Spinal cord (tissue), 10 donors: Measurements from ENCODE around the gene DBNDD1. TPM values are rescaled to one million over a fixed set of nuclear protein-coding genes. Genes with fewer than 3 reads are reported as not detected.
"Not testable (repeated sequence)": the region's sequence is repeated elsewhere in the genome, so short reads cannot be mapped to it uniquely, and the experiment has no call there.

ENCODE experiments used
- DNase-seq, 6 donors: peaks; one replicate each; pipeline versions ENCODE4 v3.0.0 to v3.0.0-alpha.2; 2013 to 2015; ENCODE audit warnings: low spot score in 6 of 6, low read depth in 4 of 6
- H3K27ac ChIP-seq: one replicate; pipeline ENCODE4 v1.5.1; 2013; ENCODE audit warnings: low read depth, low read length, control low read depth
- H3K27me3 ChIP-seq: one replicate; pipeline ENCODE4 v1.6.1; 2013; ENCODE audit warnings: low read length; ENCODE audit not compliant: control insufficient read depth, insufficient read depth
- H3K36me3 ChIP-seq: one replicate; pipeline ENCODE4 v1.6.1; 2013; ENCODE audit warnings: low read length; ENCODE audit not compliant: control insufficient read depth, insufficient read depth
- H3K4me1 ChIP-seq: one replicate; pipeline ENCODE4 v1.6.1; 2013; ENCODE audit warnings: low read length; ENCODE audit not compliant: control insufficient read depth, insufficient read depth
- H3K4me3 ChIP-seq: one replicate; pipeline ENCODE4 v1.5.1; 2013; ENCODE audit warnings: low read depth, low read length, control low read depth
- H3K9me3 ChIP-seq: one replicate; pipeline ENCODE4 v1.6.1; 2013; ENCODE audit warnings: low read length; ENCODE audit not compliant: control insufficient read depth, insufficient read depth
- WGBS: methylation state at CpG from one replicate; pipeline ENCODE4 v1.1.5; 2013; ENCODE audit warnings: missing lambda C conversion rate; ENCODE audit not compliant: insufficient coverage; 5-methylcytosine and 5-hydroxymethylcytosine counted together
- polyA plus RNA-seq, 2 donors: library from polyadenylated mRNA; unstranded; fragments of 120-200 nt; gene quantifications; one replicate each; pipeline ENCODE4 v1.2.1, GENCODE V29; 2013; ENCODE audit not compliant: insufficient read length in 2 of 2
- total RNA-seq, 2 donors: library from RNA; depleted of rRNA in 1 of 2; stranded (reverse); fragments of 120-200 nt in 1 of 2; fragments of >200 nt in 1 of 2; gene quantifications; one replicate each; pipeline versions ENCODE4 v1.2.3 to v1.2.4, GENCODE V29; 2013 to 2014
- donor health status: healthy.

DBNDD1 gene
- total and polyA plus RNA-seq, 4 donors = 6.0 to 59.5 (median 29.8) TPM

GRCh38 chr16:90007015-90007414 lies 12.2 kb downstream of the DBNDD1 start:
- no peak for DNase-seq
- Histone ChIP-seq H3K4me3 (no peak overlapping the region), H3K27me3 (no peaks in the 10 kb centered on the region), H3K36me3 (peaks cover 69% of the 10 kb centered on the region), H3K4me1 (no peaks in the 10 kb centered on the region), H3K9me3 (no peaks in the 10 kb centered on the region), H3K27ac (no peak overlapping the region)
- 92% methylated on average over 6 of the region's 7 CpGs for WGBS

GRCh38 chr16:90005956-90006663 lies 13.1 kb downstream of the DBNDD1 start:
- Histone ChIP-seq H3K27me3 (no peaks in the 10 kb centered on the region), H3K4me3 (no peak overlapping the region), H3K36me3 (peaks cover 69% of the 10 kb centered on the region), H3K27ac (no peak overlapping the region), H3K9me3 (no peaks in the 10 kb centered on the region), H3K4me1 (no peaks in the 10 kb centered on the region)
- 91% methylated on average over 35 of the region's 37 CpGs for WGBS
- DNase-seq = no peak

GRCh38 chr16:90004577-90004976 lies 14.7 kb downstream of the DBNDD1 start:
- DNase-seq = no peak
- H3K4me3 ChIP-seq = no peak overlapping the region
- no peaks in the 10 kb centered on the region for H3K27me3 ChIP-seq
- H3K27ac ChIP-seq = no peak overlapping the region
- 85% methylated on average over 8 of the region's 11 CpGs for WGBS
- H3K9me3 ChIP-seq = no peaks in the 10 kb centered on the region
- H3K4me1 ChIP-seq = no peaks in the 10 kb centered on the region
- peaks cover 79% of the 10 kb centered on the region for H3K36me3 ChIP-seq

GRCh38 chr16:90002759-90003158 lies 16.5 kb downstream of the DBNDD1 start:
- no peak for DNase-seq
- 92% methylated on average over 3 of the region's 7 CpGs for WGBS
- H3K27me3 ChIP-seq = no peaks in the 10 kb centered on the region
- H3K9me3 ChIP-seq = no peaks in the 10 kb centered on the region
- H3K36me3 ChIP-seq = peaks cover 82% of the 10 kb centered on the region
- H3K27ac ChIP-seq = no peak overlapping the region
- no peaks in the 10 kb centered on the region for H3K4me1 ChIP-seq
- no peak overlapping the region for H3K4me3 ChIP-seq

DNA sequence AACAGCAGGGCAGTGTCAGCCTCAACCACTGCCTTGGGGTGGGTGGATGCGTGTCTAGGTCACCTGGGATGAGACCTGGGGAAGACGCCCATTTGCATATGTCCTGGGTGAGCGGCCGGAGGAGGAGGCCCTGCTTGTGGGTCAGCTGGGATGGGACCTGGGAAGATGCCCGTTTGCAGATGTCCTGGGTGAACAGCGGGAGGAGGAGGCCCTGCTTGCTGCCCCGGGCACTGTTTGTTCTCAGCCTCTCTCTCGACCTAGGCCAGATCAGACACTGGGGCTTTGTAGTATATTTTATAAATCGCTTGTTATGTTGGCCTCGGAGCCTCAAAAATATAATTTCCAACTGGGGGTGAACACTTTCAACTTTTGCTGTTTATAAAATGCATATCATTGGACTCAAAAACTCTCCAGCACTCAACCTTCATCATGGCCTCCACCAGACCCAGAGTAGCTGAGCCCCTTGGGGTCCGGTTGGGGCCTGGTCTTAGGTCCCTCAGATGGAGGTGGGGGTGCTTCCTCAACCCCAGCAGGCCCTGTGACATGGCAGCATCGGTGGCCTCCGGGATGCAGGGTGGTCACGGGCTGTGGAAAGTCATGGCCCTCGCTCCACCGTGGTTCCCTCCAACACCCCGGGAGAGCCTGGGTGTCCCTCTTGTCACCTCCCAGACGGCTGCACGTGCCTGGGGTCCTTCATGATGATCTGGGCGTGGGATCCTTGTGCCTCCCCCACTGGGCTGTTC lies 17.3 kb downstream of the DBNDD1 start:
- H3K9me3 ChIP-seq = no peaks in the 10 kb centered on the region
- WGBS = 83% methylated on average over 19 of the region's 20 CpGs
- H3K4me3 ChIP-seq = no peak overlapping the region
- H3K27ac ChIP-seq = no peak overlapping the region
- H3K4me1 ChIP-seq = no peaks in the 10 kb centered on the region
- H3K27me3 ChIP-seq = no peaks in the 10 kb centered on the region
- peaks cover 83% of the 10 kb centered on the region for H3K36me3 ChIP-seq
- DNase-seq = no peak

GRCh38 chr16:90000733-90001427 lies 18.4 kb downstream of the DBNDD1 start:
- Histone ChIP-seq H3K4me3 (no peak overlapping the region), H3K27ac (no peak overlapping the region), H3K9me3 (no peaks in the 10 kb centered on the region), H3K27me3 (no peaks in the 10 kb centered on the region), H3K4me1 (no peaks in the 10 kb centered on the region), H3K36me3 (peaks cover 81% of the 10 kb centered on the region)
- DNase-seq = no peak
- WGBS = 84% methylated on average over 15 of the region's 19 CpGs

DNA sequence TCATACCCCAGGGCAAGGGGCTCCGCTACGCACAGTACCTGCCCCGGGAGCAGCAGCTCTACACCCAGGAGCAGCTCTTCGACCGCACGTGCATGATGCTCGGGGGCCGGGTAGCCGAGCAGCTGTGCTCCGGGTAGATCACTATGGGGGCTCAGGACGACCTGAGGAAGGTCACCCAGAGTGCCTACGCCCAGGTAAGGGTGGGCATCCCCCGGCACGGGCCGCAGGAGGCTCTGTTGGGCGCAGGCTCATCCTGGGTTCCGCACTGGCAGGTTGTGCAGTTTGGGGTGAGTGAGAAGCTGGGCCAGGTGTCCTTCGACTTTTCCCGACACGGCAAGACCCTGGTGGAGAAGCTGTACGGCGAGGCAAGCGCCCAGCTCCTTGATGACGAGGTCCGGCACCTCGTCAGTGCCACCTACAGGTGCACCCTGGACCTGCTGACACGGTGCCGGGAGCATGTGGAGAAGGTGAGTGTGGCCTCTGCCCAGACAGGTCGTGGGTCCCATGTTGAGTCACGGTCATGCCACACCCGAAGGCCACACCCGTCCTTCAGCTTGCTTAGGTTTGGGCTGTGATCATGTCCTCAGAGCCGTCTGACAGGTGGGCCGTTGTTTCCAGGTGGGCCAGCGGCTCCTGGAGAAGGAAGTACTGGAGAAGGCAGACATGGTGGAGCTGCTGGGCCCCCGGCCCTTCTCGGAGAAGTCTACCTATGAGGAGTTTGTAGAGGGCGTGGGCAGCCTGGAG lies 19.3 kb downstream of the DBNDD1 start:
- no peaks in the 10 kb centered on the region for H3K27me3 ChIP-seq
- WGBS = 92% methylated on average over 38 of the region's 38 CpGs
- no peak overlapping the region for H3K4me3 ChIP-seq
- H3K36me3 ChIP-seq = peaks cover 81% of the 10 kb centered on the region
- no peak for DNase-seq
- H3K4me1 ChIP-seq = no peaks in the 10 kb centered on the region
- no peaks in the 10 kb centered on the region for H3K9me3 ChIP-seq
- H3K27ac ChIP-seq = no peak overlapping the region

DNA sequence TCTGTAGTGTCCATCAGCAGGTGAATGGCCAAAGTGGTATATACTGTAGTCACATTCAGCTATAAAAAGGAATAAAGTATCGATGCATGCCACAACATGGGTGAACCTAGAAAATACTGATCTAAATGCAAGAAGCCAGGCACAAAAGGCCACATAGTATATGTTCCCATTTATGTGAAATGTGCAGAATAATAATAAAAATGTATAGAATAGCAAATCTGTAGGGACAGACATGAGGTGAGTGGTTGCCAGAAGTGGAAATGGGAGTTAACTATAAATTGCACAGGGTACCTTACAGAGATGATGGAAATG lies 23.1 kb downstream of the DBNDD1 start:
- Histone ChIP-seq H3K4me3 (no peak overlapping the region), H3K9me3 (no peaks in the 10 kb centered on the region), H3K27me3 (no peaks in the 10 kb centered on the region), H3K4me1 (no peaks in the 10 kb centered on the region), H3K27ac (no peak overlapping the region), H3K36me3 (peaks cover 88% of the 10 kb centered on the region)
- no peak for DNase-seq
- WGBS = no CpG with 5 or more reads among the region's 1 CpG

DNA sequence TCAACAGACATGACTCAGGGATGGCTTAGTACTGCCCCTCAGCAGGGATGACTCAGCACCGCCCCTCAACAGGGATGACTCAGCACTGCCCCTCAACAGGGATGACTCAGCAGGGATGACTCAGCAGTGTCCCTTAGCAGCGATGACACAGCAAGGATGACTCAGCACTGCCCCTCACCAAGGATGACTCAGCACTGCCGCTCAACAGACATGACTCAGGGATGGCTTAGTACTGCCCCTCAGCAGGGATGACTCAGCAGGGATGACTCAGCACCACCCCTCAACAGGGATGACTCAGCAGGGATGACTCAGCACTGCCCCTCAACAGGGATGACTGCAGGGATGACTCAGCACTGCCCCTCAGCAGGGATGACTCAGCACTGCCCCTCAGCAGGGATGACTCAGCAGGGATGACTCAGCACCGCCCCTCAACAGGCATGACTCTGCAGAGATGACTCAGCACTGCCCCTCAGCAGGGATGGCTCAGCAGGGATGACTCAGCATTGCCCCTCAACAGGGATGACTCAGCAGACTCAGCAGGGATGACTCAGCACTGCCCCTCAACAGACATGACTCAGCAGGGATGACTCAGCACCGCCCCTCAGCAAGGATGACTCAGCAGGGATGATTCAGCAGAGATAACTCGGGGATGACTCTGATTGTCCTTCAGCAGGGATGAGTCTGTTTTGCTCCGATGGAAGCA lies 23.6 kb downstream of the DBNDD1 start:
- not testable (repeated sequence) for H3K4me3 ChIP-seq, H3K4me1 ChIP-seq, H3K9me3 ChIP-seq, H3K27ac ChIP-seq, DNase-seq, H3K27me3 ChIP-seq
- WGBS = 78% methylated on average over 5 of the region's 7 CpGs
- H3K36me3 ChIP-seq = peaks cover 88% of the 10 kb centered on the region
